ENCODE results near the gene DTX4.

DTX4 gene

GRCh38 chr11:59254286-59254685 lies 82.4 kb downstream of the DTX4 start:
- no peaks in the 10 kb centered on the region for H3K4me1 ChIP-seq (ENCODE audit: insufficient read depth, insufficient read length)
- H3K9ac ChIP-seq (ENCODE audit: insufficient read length, low read depth): no peak overlapping the region
- no peak for DNase-seq (ENCODE audit: low read depth, low spot score)
- no peaks in the 10 kb centered on the region for H3K27me3 ChIP-seq (ENCODE audit: insufficient read depth, insufficient read length)
- no peak for TF ChIP-seq ZNF274 (IDR thresholded peaks at IDR 0.05; ENCODE audit: low read depth, low read length)
- no peak for TF ChIP-seq YY1 (IDR thresholded peaks at IDR 0.05; ENCODE audit: insufficient read depth, insufficient read length)
- no peaks in the 10 kb centered on the region for H3K9me3 ChIP-seq (ENCODE audit: insufficient read depth, low read length)
- no peak overlapping the region for H3K4me3 ChIP-seq (ENCODE audit: insufficient read length, low read depth)
- no peaks in the 10 kb centered on the region for H3K36me3 ChIP-seq (ENCODE audit: insufficient read depth, insufficient read length, low read length)

GRCh38 chr11:59255281-59255680 lies 83.3 kb downstream of the DTX4 start:
- DNase-seq (ENCODE audit: low read depth, low spot score): no peak
- Histone ChIP-seq H3K4me1 (ENCODE audit: insufficient read depth, insufficient read length) (no peaks in the 10 kb centered on the region), H3K27me3 (ENCODE audit: insufficient read depth, insufficient read length) (no peaks in the 10 kb centered on the region), H3K9me3 (ENCODE audit: insufficient read depth, low read length) (no peaks in the 10 kb centered on the region), H3K36me3 (ENCODE audit: insufficient read depth, insufficient read length, low read length) (no peaks in the 10 kb centered on the region), H3K4me3 (ENCODE audit: insufficient read length, low read depth) (no peak overlapping the region), H3K9ac (ENCODE audit: insufficient read length, low read depth) (no peak overlapping the region)
- no peak for TF ChIP-seq YY1 (IDR thresholded peaks at IDR 0.05; ENCODE audit: insufficient read depth, insufficient read length)
- no peak for TF ChIP-seq SUZ12 (IDR thresholded peaks at IDR 0.05; ENCODE audit: extremely low read depth, insufficient read depth, insufficient read length)
- TF ChIP-seq ZNF274 (IDR thresholded peaks at IDR 0.05; ENCODE audit: low read depth, low read length): no peak

Measured in NT2/D1 (cell line).